Endothelial cell of umbilical vein (primary cell): ENCODE measurements around the gene EFCAB13.

Experiments used
- CTCF ChIP-seq, 2 donors: IDR thresholded peaks; 1 replicate in 1 of 2; 2 replicates in 1 of 2; pipeline ENCODE4 v1.5.1; 2011; ENCODE audit warnings: low read length in 2 of 2, mild to moderate bottlenecking in 2 of 2, moderate library complexity in 2 of 2, control low read depth in 1 of 2, inconsistent platforms in 1 of 2, low read depth in 1 of 2; ENCODE audit not compliant: insufficient read depth in 1 of 2; ENCODE audit errors: extremely low read depth in 1 of 2
- EZH2 ChIP-seq: IDR thresholded peaks from 2 replicates; pipeline ENCODE4 v1.6.1; 2012; ENCODE audit warnings: borderline replicate concordance, low read depth, mild to moderate bottlenecking, moderate library complexity, low read length, inconsistent platforms; ENCODE audit not compliant: severe bottlenecking
- GATA2 ChIP-seq: IDR thresholded peaks from 2 replicates; pipeline ENCODE4 v1.7.0; 2011; ENCODE audit warnings: low read depth, mild to moderate bottlenecking, moderate library complexity, mixed read lengths, low read length; ENCODE audit not compliant: insufficient read length, insufficient read depth
- MYC ChIP-seq: IDR thresholded peaks from one replicate; pipeline ENCODE4 v1.6.1; 2011; ENCODE audit warnings: mild to moderate bottlenecking, low read depth, low read length
- POLR2A ChIP-seq: IDR thresholded peaks from 2 replicates; pipeline ENCODE4 v1.6.1; 2012; ENCODE audit warnings: low read depth, mild to moderate bottlenecking, control low read depth, low read length
- POLR2AphosphoS5 ChIP-seq: IDR thresholded peaks from 2 replicates; pipeline ENCODE4 v1.6.1; 2012; ENCODE audit warnings: low read depth, mild to moderate bottlenecking, control low read depth, low read length, moderate library complexity; ENCODE audit not compliant: insufficient read depth

DNA sequence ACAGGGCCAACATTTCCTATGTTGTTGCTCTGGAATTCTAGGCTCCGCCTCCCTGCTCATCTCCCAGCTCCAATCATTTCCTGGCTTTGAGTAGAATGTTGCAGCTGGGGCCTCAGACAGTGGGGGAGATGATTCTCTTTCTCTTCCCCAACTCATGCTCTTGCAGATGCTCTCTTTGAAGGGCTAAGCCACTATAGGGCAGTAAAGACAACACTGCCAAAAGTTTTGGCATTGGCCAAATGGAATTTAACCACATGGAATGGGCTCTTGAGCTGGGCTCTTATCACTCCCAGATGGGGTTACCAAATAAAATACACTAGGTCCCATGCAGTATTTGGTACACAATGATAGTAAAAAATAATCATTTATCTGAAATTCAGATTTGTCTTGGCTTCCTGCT, 19.6 kb upstream of the EFCAB13 start:
- TF ChIP-seq POLR2A (no peak), EZH2 (no peak), CTCF (IDR thresholded peaks at IDR 0.05; ENCODE audit: extremely low read depth in 1 of 2, insufficient read depth in 1 of 2, low read depth in 1 of 2, low read length in 2 of 2) (no peak), POLR2AphosphoS5 (no peak), GATA2 (no peak), MYC (no peak)
